GM18519 (cell line): ENCODE results near the gene MBOAT2.
"Not testable (repeated sequence)": the region's sequence is repeated elsewhere in the genome, so short reads cannot be mapped to it uniquely, and the experiment has no call there.

Experiments
- ATAC-seq: cut with Tn5 transposase; IDR thresholded peaks from one replicate; pipeline ENCODE4 v1.9.1; 2021; ENCODE audit warnings: mild to moderate bottlenecking, moderate library complexity; ENCODE audit not compliant: unreplicated experiment, low FRiP score

Gene MBOAT2

DNA sequence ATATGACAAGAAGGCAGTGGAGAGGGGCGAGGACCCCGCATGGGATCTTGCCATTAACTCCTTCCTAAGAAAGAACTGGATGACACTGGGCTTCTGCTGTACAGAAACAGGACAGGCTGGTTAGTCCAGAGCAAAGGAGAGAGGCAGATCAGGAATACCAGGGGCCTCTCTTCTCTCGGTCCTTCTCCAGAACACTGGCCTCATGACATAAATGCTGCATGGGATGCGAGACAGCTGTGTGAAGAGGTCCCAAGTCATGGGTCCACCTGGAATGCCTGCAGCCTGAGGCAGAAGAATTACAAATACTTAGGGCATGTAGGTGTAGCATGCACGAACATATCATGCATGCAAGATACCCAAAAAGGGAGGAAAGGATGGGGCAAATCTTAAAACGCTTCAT, 9.1 kb downstream of the MBOAT2 start:
- no peak for ATAC-seq

GRCh38 chr2:8993902-8994278, 9.6 kb downstream of the MBOAT2 start:
- ATAC-seq, result no peak

DNA sequence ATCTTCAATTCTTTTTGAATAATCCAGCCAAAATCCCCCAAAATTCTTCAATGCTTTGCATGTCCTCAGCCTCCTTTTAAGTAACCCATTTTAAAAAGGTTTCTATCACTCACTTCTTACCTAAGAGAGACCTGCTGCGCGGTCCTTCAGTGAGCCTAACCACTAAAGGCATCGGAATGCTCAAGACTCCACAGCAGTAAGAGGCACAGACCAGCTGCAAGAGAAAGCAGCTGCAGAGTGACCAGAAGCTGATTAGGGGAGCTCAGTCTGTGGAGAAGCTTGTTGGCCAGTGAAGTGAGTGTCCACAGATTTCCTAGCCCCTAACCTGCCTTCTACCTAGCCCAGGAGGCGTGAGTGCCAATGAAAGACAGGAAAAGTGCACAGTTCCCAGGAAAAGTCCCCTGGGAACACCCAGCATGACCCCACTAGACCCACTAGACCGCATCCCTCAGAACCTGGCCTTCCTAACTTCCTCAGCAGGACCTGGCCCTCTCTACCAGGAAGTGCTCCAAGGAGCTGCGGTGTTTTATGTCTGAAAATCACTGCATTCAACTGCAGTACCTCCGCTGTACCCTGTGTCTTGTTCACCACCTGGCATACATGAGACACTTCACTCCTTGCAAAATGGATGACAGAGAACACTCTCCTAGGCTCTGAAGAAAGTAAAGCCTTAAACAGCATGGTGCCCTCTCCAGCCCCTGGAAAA, 10.1 kb downstream of the MBOAT2 start:
- ATAC-seq, result no peak

- ATAC-seq, result no peak
Observed at GRCh38 chr2:8992643-8993042, 10.8 kb downstream of the MBOAT2 start.

- no peak for ATAC-seq
Observed at GRCh38 chr2:8989536-8990079, 13.9 kb downstream of the MBOAT2 start.

- ATAC-seq, result no peak
Observed at GRCh38 chr2:8987410-8987809, 16.1 kb downstream of the MBOAT2 start.

GRCh38 chr2:8986327-8986976, 17.0 kb downstream of the MBOAT2 start:
- ATAC-seq, result no peak

DNA sequence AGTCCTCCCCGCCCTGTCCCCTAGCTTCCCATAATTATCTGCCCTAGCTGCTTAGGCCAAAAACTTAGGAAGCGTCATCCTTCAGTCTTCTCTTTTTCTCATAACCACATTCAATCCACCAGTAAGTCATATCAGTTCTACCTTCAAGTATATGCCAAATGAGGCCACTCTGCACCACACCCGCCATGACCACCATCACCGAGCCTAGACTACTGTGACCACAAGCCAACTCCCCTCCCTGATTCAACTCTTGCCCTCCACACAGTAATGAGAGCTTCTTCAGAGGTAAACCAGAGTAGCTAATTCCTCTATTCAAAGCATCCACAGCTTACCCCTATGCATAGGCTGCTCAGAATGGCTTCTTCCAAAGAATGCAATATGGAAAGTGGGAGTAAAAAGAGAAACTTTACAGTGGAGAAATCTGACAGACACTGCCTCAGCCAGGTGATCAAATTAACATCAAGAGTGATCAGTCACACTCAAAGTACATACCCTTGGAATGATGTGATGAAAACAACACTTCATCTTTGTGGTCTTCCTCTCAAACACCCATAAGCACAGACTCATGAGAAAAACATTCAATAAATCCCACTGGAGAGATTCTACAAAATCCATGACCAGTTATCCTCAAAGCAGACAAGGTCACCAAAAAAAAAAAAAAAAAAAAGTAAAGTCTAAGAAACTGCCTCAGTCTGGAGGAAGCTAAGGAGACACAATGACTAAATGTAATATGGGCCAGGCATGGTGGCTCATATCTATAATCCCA, 17.7 kb downstream of the MBOAT2 start:
- no peak for ATAC-seq

- ATAC-seq, result no peak
Observed at GRCh38 chr2:8984855-8985254, 18.6 kb downstream of the MBOAT2 start.

- ATAC-seq, result no peak
Observed at GRCh38 chr2:8984157-8984556, 19.3 kb downstream of the MBOAT2 start.

GRCh38 chr2:8983571-8983970, 19.9 kb downstream of the MBOAT2 start:
- no peak for ATAC-seq

DNA sequence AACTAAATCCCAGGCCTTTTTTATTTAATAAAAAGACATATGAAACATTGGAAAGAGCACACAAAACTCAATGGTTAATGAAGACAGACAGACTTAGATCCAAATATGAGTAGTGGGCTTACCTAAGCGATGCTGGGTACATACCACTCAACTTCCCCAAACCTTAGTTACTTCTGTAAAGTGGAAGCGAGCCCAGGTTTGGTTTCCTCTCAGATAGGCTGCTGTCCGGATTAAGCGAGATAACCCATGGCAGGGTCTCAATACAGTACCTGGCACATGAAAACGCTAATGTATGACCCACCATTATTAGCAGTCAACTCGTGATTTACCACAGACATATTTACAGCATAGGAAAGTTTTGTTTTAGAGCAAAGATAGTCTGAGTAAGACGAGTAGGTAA, 21.6 kb downstream of the MBOAT2 start:
- no peak for ATAC-seq

- no peak for ATAC-seq
Observed at GRCh38 chr2:8980096-8980495, 23.4 kb downstream of the MBOAT2 start.

DNA sequence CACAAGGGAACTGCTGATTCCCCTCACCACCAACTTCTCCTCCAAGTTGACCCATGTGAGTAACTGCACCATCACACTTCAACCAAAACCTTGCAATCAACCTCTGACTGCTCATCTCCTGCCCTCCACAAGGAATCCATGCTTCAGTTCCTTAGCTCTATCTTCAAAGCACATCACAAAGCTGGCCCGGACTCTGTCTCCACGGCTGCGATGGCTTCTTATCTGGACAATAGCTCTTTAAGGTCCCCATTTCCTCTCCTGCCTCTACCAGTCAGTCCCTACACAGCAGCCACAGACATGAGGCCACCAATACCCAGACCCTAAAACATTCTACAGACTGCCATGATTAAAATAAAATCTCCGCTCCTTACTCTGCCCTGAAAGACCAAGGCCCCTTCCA, 25.7 kb downstream of the MBOAT2 start:
- no peak for ATAC-seq

DNA sequence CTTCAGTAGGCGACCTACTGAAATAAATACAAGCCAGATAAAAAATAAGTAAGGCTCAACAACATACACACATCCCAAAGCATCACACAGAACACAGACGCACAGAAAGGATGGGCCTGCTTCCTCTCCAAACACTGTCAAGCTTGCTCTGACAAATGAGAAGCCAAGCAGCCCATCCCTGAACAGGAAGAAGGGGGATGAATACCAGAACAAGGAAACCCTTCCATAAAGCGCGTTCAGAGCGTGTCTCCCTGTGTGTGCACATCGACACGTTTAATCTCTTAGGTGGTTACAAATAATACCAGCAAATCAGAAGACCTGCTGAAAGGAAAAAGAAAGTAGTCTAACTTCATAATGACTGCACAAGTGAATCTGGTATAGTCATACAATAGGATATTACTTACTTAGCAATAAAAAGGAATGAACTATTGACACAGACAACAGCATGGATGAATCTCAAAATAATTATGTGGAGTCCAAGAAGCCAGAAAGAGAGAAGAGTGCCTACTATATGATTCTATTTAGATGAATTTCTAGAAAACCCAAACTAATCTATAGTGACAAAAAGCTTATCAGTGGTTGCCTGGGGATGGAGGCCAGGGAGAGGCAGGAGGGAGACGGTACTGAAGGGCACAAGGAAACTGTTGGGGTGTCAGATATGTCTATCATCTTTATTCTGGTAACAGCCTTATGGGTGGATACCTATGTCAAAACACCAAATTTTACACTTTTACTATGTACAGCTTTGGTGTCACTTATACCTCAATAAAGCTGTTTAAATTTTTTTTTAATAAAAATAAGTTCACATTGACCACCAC, 26.8 kb downstream of the MBOAT2 start:
- no peak for ATAC-seq

GRCh38 chr2:8974016-8974415, 29.5 kb downstream of the MBOAT2 start:
- ATAC-seq, result no peak

- ATAC-seq, result not testable (repeated sequence)
Observed at GRCh38 chr2:8973017-8973416, 30.5 kb downstream of the MBOAT2 start.

- ATAC-seq, result not testable (repeated sequence)
Observed at GRCh38 chr2:8972535-8972934, 30.9 kb downstream of the MBOAT2 start.

- not testable (repeated sequence) for ATAC-seq
Observed at GRCh38 chr2:8969348-8969747, 34.1 kb downstream of the MBOAT2 start.

GRCh38 chr2:8966123-8966908, 37.2 kb downstream of the MBOAT2 start:
- no peak for ATAC-seq
